ENCODE data around the gene CH25H. TPM values are rescaled to one million over a fixed set of nuclear protein-coding genes. Genes with fewer than 3 reads are reported as not detected.

CH25H gene
- polyA plus RNA-seq, 1 experiment: 0.71 TPM

GRCh38 chr10:89238956-89239644, 32.0 kb upstream of the CH25H start:
- ChIA-PET CTCF (no interaction called here), POLR2A (no interaction called here)
- no peak for TF ChIP-seq CTCF (IDR thresholded peaks at IDR 0.05; ENCODE audit: low read depth, low read length)

GRCh38 chr10:89237849-89238248, 30.7 kb upstream of the CH25H start:
- ChIA-PET CTCF (interaction anchor here (1.7 kb wide), 1 partner anchor 208 kb away, joined by 4 read pairs; no protein-coding TSS in a partner anchor), POLR2A (no interaction called here)
- no peaks in the 10 kb centered on the region for H3K9me3 ChIP-seq (ENCODE audit: control insufficient read depth, insufficient read depth, low read length)
- H3K4me3 ChIP-seq (ENCODE audit: low read depth, low read length): no peak overlapping the region
- no peak for DNase-seq (ENCODE audit: low read depth, low spot score)
- H3K27me3 ChIP-seq (ENCODE audit: control insufficient read depth, insufficient read depth, low read length): no peaks in the 10 kb centered on the region
- no peak for TF ChIP-seq CTCF (IDR thresholded peaks at IDR 0.05; ENCODE audit: low read depth, low read length)
- no peak overlapping the region for H3K27ac ChIP-seq (ENCODE audit: low read depth, low read length)

More at GRCh38 chr10:89238956-89239644, 32.0 kb upstream of the CH25H start:
- H3K4me3 ChIP-seq (ENCODE audit: low read depth, low read length): no peak overlapping the region
- no peak for DNase-seq (ENCODE audit: low read depth, low spot score)
- no peak overlapping the region for H3K27ac ChIP-seq (ENCODE audit: low read depth, low read length)
- H3K27me3 ChIP-seq (ENCODE audit: control insufficient read depth, insufficient read depth, low read length): no peaks in the 10 kb centered on the region
- no peaks in the 10 kb centered on the region for H3K9me3 ChIP-seq (ENCODE audit: control insufficient read depth, insufficient read depth, low read length)

- ChIA-PET POLR2A (no interaction called here), CTCF (interaction anchor here (1.2 kb wide), 1 partner anchor 19 kb away, joined by 4 read pairs; no protein-coding TSS in a partner anchor)
- no peak overlapping the region for H3K4me3 ChIP-seq (ENCODE audit: low read depth, low read length)
- no peak for DNase-seq (ENCODE audit: low read depth, low spot score)
- no peak for TF ChIP-seq CTCF (IDR thresholded peaks at IDR 0.05; ENCODE audit: low read depth, low read length)
- H3K27ac ChIP-seq (ENCODE audit: low read depth, low read length): no peak overlapping the region
- H3K27me3 ChIP-seq (ENCODE audit: control insufficient read depth, insufficient read depth, low read length): no peaks in the 10 kb centered on the region
- H3K9me3 ChIP-seq (ENCODE audit: control insufficient read depth, insufficient read depth, low read length): no peaks in the 10 kb centered on the region
These were observed 29.2 kb upstream of the CH25H start for GRCh38 chr10:89236226-89236797.

- no peak for DNase-seq (ENCODE audit: low read depth, low spot score)
- no peaks in the 10 kb centered on the region for H3K27me3 ChIP-seq (ENCODE audit: control insufficient read depth, insufficient read depth, low read length)
- no peak overlapping the region for H3K4me3 ChIP-seq (ENCODE audit: low read depth, low read length)
- ChIA-PET CTCF (interaction anchor here (1.1 kb wide), 1 partner anchor 17 kb away, joined by 3 read pairs; no protein-coding TSS in a partner anchor), POLR2A (no interaction called here)
- TF ChIP-seq CTCF (IDR thresholded peaks at IDR 0.05; ENCODE audit: low read depth, low read length): no peak
- H3K9me3 ChIP-seq (ENCODE audit: control insufficient read depth, insufficient read depth, low read length): no peaks in the 10 kb centered on the region
- H3K27ac ChIP-seq (ENCODE audit: low read depth, low read length): no peak overlapping the region
These were observed 28.1 kb upstream of the CH25H start for GRCh38 chr10:89235073-89235798.

GRCh38 chr10:89233033-89233432, 25.9 kb upstream of the CH25H start:
- CTCF ChIA-PET: interaction anchor here (0.6 to 1.8 kb wide), 2 partner anchors 15 to 19 kb away, joined by 3 to 10 read pairs; no protein-coding TSS in a partner anchor
- POLR2A ChIA-PET: no interaction called here
- H3K4me3 ChIP-seq (ENCODE audit: low read depth, low read length): no peak overlapping the region

More at GRCh38 chr10:89233033-89233432, 25.9 kb upstream of the CH25H start:
- DNase-seq (ENCODE audit: low read depth, low spot score): no peak
- TF ChIP-seq CTCF (IDR thresholded peaks at IDR 0.05; ENCODE audit: low read depth, low read length): no peak
- no peaks in the 10 kb centered on the region for H3K9me3 ChIP-seq (ENCODE audit: control insufficient read depth, insufficient read depth, low read length)
- no peak overlapping the region for H3K27ac ChIP-seq (ENCODE audit: low read depth, low read length)
- no peaks in the 10 kb centered on the region for H3K27me3 ChIP-seq (ENCODE audit: control insufficient read depth, insufficient read depth, low read length)
